GM21723 (cell line): Measurements from ENCODE around the gene GAB1.
"Not testable (repeated sequence)": the region's sequence is repeated elsewhere in the genome, so short reads cannot be mapped to it uniquely, and the experiment has no call there.

ENCODE experiments used
- ATAC-seq: cut with Tn5 transposase; IDR thresholded peaks from one replicate; pipeline ENCODE4 v1.9.1; 2021; ENCODE audit warnings: mild to moderate bottlenecking, moderate library complexity; ENCODE audit not compliant: unreplicated experiment

Gene GAB1

DNA sequence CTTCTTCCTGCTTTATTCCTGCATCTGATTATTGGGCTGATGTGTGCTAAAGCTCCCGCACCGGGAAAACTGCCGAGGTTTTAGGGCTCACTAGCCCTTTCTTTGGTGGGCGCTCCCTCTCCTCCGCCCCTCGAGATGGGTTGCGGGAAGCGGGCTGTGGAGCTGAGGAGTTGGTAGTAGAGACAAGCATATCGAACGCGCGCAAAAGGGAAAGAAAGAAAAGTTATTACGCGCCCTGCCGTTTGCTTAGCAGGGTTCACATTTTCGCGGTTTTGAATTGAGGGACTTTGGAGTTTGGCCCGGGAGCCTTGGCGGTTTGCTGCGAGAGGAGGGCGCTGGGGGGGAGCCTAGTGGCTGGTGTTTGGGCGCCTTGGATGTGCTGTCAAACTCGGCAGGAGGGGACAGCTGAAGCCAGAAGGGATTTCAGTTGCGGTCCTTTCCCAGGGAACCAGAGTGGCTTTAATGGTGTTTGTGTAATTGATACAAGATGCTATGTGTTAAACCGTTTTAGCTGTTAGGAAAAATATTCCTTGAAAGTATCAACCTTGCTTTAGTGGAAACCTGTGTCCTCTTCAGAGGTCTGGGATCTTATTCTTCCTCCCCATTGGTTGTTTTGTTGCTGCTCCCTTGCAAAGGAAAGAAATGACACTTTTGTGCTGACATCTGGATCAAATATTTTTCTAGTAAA is 1.1 kb downstream of the GAB1 start:
- no peak for ATAC-seq

DNA sequence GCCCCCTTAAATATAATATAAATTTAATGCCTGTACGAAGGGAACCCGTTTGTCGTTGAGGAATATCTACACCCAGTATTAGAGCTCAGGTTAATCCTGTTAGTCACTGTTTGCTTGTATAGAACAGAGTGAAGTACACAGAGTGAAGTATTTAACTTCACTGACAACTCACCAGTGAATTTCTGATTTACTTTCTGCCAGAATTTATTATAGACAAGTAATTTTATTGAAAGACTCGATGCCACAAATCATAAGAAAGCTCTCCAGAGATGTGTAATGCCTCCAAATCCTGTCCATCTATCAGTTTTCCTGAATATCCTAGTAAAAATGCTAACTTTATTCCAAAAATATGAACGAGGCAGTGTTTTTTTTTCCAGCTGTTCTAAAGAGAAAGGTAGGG is 1.6 kb downstream of the GAB1 start:
- ATAC-seq = no peak

DNA sequence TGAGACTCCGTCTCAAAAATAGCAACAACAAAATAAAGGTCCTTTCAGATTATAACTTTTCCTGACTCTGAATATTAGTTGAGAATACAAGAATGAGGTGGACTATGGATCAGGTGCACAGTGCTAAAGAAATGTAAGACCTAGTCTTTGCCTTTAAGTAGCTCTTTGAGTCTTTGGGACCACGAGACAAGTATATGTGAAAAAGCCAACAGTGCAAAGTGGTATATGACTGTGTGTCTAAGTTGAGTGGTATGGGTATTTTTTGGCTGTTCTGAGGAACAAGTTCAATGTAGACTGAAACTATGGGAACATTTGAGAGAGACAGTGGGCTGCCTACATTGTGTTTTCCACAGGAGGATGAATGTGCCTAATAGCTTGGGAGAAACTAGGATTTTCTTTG is 2.8 kb downstream of the GAB1 start:
- ATAC-seq = no peak

DNA sequence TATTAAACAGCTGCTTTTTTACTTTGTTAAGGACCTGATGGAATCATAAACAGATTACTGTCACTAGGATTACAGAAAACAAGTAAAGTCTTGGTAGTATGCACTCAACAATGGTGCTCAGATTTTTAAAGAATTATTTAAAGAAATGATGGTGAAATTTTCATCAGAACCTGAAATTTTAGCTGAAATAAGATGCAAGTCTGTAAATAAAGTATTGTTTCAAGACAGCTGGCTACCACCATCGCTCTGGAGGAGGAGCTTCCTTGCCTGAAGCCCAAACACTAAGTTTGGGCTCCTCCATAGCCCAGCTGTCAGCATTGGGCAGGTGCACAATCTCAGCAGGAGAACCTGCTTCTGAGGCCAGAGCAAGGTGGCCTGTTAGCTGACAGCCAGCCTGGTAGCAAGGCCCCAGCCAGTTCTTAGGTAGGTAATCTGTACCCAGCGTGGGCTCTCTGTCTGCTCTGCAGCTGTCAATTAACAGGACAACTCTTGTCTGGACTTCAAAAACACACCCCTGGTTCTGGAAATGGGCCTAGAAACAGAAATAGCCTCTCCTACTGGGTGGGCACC is 4.6 kb downstream of the GAB1 start:
- no peak for ATAC-seq

DNA sequence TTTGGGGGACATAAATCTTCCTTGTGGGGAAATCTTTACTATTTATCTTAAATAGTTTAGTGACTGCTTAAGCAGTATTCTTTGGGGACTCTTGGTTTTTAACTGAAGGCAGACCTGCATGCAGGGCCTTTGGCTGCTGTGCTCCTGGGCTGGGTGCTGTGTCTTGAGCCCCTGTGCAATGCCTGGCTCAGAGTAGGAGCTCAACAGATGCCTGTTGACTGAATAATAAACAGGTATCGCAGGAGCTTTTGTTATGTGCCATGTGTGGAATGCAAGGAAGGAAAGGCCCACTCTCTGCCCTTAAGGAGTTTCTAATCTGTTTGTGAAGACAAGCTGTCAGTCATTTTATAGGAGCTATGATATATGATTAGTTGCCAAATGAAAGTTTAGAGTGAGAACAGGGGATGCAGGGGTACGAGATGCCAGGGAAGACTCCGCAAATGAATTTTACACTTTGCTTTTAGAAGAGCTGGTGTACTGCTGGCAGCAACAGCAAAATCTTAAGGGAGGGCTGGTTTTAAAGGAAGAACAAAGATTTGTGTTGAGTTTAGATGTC is 6.7 kb downstream of the GAB1 start:
- no peak for ATAC-seq

DNA sequence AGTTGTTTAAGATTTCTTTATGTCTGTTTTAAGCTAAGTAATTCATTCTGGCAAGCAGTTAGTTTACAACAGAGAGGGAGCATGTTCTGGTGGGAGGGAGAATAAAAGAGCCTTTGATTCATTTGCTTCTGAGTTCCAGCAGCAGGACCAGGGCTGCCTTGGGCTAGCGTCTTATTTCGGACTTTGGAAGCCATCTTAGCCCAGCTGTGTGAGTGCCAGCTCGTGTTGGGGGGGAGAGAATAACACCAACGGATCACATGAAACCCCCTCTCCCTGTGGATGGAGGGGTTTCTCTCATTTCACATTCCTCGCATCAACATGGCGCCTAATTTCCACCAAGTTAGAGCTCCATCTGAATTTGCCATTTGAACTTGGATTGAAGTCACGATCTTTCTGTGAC is 7.4 kb downstream of the GAB1 start:
- no peak for ATAC-seq

DNA sequence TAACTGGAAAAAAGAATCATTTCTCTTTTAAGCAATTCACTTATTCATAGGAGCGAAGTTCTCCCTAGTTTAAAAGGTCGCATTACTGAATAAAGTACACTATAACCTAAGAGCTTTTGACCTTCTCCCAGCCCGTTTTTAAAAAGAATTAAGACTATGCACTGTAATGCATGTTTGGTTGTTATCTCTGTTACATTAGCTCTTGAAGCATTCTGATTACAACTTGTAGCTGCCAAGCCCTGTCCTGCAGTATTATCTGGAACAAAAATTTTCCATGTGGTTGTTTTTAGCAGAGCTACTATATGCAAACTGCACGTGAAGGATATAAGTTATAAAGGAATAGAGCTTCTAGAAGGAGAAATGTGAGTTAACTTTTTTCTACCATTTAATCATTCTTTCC is 8.1 kb downstream of the GAB1 start:
- ATAC-seq = no peak

DNA sequence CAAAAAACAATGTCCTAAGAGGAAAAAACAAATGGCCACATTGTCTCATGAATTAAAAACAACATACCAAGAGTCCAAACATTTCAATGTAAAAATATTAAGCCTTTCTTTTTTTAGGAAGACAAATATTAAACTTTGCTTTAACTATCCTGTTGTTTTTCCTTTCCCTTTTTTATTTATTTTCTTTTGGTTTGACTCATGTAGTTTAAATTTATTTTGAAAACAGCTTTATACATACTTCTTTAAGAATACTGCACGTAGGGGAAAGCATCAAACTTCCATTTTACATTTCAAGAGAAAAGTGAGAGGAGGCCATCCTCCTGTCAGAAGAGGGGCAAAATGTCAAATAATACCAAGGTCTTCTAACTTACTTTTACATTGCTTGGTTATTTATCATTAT is 8.7 kb downstream of the GAB1 start:
- no peak for ATAC-seq

DNA sequence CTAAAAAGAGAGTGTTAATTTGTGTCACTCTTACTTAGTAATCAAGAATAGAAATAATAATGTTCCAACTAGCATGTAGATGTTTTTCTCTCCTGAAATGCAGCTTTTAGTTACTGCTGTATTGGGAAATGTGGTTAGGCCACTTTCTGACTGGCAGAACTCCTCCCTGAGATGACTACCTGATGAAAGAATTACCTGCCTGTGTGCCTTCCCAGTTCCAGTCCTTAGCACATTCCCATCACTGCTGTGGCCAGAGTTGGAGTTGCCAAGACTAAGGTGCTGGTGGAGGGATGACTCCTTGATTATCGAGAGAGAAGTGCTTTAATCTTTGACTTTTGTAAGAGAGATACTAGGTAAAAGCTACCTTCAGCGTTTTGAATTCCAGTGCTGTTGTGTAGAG is 9.5 kb downstream of the GAB1 start:
- no peak for ATAC-seq

DNA sequence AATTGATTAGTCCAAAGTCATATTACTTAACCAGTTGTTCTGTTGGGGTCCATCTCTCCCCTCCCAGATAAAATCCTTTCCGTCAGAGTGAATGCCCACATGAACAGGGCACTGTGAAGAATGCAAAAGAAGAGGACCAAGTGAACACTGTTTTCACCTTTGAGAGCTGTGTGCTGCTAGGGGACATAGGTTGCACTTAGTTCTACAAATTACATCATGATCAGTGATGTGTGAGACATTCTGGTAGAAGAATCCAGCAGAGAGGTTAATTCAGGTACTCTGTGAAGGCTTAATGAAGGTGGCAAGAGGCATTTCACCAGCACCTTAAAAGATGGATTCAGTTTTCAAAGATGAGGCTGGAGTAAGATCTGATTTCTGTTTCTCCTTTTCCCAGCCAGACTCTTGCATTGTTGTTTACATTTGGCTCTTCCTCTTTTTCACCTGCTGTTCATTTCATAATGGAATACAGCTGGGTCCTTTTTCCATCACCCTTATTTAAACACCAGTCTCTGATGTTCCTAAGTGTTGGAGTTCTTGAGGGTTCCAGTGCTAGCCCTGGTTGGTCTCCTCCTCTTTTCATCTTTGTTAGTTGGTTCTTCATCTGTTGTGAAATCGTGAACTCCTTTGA is 10.9 kb downstream of the GAB1 start:
- ATAC-seq = no peak

DNA sequence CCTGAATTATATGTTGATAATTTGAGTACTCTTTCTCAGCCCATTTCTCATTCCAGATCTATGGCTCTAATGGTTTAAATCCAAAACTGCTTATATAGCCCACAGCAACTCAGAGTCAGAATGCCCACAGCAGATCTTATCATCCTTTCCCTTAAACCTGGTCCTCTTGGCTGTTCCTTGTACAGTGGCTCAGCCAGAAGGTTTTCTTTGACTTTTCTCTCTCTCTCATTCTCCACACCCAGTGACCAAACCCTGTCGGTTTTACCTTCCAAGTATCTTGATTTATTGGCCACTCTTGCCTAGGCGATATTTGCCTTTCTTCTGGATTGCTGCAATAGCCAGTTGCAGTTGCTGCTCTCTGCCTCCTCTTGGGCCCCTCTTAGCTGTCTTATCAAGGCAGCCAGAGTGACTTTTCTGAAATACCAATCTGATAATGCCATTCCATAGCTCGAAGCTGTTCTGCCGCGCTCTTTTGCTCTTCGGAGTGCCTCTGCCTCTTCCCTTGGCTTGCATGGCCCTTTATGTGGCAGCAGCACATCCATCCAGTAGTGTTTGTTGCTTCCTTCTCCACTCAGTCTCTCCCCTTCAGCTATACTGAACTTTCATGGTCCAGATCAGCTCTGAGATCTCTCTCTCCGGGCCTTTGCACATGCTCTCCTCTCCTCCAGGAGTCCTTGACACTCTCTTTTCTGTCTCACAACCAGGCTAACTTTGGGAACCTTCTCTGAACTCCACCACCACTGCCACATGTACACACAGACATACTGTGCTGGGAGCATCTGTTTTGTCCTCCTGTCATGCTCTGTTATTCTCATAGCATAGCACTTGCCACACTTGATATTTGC is 11.8 kb downstream of the GAB1 start:
- ATAC-seq = no peak

DNA sequence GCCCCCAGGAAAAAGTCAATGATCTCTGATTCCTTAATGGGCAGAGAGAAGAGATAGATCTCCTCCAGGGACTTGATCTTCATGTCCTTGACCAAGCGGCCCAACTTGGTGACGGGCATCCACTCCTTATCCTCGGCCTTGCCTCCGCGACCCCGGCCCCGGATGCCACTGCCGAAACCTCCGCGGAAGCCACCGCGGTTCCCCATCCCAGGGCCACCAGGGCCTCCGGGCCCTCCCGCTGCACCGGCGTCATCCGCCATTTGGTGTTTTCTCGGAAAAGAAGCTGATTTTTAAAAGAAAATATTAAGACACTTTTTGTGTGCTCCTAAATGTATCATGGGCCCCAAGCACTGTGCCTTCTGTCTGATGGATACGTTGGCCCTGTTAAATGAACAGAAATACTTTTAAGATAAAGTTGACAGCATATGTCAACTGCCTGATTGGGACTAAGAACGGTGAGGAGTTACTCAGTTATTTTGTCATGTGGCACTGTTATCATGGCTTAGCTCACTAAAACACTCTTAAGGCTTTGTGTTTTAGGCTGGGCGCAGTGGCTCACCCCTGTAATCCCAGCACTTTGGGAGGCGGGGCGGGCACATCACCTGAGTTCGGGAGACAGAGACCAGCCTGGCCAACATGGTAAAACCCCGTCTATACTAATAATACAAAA is 13.3 kb downstream of the GAB1 start:
- ATAC-seq = not testable (repeated sequence)

DNA sequence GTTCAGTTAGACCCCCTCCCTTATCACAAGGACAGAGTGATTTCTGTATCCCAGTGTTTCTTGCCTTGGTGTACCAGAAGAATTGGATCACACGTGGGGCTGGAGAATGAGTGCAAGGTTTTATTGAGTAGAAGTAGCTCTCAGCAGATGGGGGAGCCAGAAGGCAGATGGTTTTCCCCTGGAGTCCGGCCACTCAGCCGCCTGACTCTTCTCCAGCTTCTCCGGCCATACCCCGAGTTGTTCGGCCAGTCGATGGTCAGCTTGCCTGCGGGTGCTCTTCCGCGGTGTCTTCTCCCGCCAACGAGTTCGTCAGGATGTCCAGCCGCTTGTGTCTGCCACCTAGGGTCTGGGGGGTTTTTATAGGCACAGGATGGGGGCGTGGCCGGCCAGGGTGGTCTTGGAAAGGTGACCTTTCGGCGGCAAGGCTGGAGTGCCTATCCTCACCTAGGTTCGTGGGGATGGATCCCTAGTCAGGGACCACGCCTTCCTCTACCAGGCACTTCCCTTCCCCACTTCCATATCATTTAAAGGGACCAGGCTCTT is 14.5 kb downstream of the GAB1 start:
- no peak for ATAC-seq

DNA sequence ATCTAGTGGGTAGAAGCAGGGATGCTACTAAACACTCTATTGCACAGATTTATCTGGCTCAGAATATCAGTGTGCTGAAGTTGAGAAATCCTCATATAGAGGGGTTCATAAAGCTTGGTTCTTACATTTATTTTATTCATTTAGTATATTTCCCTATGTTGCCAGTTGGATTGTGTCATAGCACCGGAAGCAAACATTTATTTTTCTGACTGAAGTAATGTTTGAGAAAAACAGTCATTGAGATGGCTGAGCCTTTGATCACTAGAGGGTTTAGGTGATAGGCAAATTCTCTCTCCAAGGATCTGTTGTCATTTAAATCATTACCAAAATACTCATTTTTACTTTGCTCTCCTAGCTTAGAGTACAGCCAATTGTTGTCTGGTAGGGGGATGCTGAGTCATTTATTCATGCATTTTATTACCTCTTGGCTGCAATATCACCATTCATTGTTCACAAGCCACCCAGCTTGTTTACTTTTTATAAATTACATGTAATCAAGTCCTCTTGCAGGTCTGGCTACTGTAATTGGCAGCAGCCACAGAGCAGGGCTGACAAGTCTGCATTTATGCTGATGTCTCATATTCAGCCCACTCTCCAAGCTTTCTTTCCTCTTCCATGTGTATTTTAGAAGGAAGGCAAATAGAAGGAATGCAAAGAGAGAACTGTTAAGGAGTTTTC is 15.2 kb downstream of the GAB1 start:
- no peak for ATAC-seq

DNA sequence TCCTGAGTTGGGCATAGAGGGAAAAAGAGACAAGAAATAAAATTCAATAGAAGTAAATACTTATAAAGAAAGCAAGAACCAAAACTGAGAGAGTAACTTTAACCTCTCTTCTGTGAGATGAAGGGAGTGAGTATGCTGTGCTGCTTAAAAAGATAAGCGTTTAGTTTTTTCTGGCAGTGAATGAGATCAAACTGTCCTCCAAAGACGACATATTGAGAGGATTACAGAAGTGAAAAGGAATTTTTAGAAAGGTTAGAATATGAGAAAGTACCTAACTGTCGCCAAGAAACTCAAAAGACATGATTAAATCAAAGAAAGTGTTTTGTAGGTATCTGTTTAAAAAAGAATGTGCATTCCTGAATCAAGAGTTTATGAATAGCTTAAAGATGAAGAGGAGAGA is 16.0 kb downstream of the GAB1 start:
- ATAC-seq = no peak

DNA sequence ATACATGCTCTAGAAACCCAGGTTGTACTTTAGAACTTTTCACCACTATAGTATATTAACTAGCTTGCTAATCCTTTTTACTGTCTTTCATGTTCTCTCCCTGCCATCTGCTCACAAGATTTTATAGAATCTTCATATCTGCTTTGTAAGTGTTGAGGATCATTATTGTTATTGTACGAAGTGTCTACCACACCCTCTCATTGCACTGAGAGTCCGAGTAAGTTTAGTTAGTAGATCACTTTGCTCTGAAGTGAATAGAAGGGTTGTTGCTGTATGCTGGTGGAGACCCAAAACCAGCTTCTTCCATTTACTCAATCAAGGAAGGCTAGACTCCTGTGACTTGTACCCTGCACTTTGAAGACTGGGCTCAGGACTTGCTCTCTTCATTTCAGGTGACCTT is 17.1 kb downstream of the GAB1 start:
- no peak for ATAC-seq

DNA sequence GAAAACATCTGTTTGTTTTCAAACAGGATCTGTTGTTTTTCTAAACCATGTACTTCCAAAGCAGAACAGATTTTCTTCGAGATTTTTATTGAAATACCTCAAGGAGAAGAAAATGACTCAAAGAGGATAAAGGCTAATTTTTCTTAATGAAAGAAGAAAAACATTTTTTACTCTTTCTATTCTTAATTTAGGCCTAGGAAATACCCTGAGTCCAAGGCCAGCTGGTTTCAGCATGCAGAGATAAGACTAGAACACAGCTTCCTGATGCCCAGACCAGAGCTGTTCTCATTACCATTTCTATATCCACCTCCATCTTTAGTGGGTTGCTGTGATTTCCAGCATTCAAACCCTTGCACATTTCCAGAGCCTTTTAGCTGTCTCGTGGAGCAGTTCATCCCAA is 18.3 kb downstream of the GAB1 start:
- no peak for ATAC-seq

DNA sequence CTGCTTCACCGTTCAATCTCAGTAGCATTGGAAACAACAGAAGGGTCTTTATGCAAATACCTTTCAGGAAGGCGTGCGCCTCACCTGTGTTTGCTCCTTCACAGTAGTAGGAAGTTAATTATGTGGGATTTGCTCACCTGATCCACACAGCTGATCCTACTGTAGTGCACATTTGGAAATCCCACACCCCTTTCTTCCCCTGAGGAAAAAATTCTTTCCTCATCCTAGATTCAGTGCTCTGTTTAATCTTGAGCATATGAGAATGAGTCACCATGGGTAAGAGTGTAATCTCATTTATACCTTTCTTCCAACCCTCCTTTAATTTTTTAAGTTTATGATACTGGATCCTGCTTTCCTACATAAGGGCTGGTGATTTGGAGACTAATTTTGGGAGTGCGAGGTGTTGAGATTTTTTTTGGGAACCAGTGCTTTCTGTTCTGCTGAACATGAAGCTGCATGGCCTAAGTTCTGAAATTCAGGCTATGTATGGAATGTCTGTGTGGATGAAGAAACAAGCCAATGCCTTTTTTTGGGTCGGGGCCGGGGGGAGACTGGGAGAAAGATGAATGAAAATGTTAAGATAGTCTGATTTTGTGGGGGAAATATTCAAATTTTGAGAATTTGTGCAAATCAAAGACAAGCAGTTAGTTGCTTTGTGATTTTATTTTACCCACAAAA is 19.0 kb downstream of the GAB1 start:
- no peak for ATAC-seq

DNA sequence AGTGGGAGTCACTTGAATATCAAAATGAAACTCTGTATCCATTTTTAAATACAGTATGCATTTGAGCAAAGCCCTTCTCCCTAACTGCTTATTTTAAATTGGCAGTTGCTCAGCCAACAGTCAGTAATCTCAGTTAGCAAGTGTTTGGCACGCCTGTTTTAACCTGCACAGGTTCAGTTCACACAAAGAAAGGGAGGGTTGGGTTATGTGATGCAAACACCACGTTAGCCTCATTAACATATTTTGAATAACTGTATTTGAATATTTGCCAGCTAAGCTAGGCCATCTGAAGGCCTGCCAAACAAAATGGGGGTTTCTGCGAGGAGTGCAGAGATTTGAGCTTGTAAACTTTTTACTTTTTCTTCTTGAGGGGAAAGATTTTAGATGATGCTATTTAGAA is 19.8 kb downstream of the GAB1 start:
- no peak for ATAC-seq
